ENCODE measurements around the gene MACC1.
"Not testable (repeated sequence)": the region's sequence is repeated elsewhere in the genome, so short reads cannot be mapped to it uniquely, and the experiment has no call there.

Gene MACC1

DNA sequence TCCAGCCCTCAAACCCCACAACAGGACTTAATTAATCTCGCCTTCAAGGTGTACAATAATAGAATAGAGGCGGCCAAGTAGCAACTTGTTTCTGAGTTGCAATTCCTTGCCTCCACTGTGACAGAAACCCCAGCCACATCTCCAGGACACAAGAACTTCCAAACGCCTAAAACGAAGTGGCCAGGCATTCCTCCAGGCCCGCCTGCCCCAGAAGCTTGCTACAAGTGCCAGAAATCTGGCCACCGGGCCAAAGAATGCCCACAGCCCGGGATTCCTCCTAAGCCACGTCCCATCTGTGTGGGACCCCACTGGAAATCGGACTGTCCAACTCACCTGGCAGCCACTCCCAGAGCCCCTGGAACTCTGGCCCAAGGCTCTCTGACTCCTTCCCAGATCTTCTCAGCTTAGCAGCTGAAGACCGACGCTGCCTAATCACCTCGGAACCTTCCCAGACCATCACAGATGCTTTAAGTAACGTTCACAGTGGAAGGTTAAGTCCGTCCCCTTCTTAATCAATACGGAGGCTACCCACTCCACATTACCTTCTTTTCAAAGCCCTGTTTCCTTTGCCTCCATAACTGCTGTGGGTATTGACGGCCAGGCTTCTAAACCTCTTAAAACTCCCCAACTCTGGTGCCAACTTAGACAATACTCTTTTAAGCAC is 94.4 kb downstream of the MACC1 start:
- DNase-seq, result not testable (repeated sequence)

DNA sequence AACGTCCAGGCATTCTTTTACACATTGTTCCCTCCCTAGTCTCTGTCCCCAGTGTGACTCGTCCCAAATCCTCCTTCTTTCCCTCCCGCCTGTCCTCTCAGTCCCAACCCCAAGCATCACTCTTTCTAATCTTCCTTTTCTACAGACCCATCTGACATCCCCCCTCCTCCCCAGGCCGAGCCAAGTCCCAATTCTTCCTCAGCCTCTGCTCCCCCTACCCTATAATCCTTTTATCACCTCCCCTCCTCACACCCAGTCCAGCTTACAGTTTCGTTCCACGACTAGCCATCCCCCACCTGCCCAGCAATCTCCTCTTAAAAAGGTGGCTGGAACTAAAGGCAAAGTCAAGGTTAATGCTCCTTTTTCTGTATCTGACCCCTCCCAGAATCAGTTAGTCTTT is 95.1 kb downstream of the MACC1 start:
- DNase-seq, result no peak

GRCh38 chr7:20121404-20121803 is 95.8 kb downstream of the MACC1 start:
- DNase-seq, result no peak

- DNase-seq, result not testable (repeated sequence)
These were observed 96.5 kb downstream of the MACC1 start for GRCh38 chr7:20120611-20121168.

GRCh38 chr7:20116869-20117268 is 100.3 kb downstream of the MACC1 start:
- DNase-seq, result no peak

- no peak for DNase-seq
These were observed 102.7 kb downstream of the MACC1 start for GRCh38 chr7:20114468-20114867.

DNA sequence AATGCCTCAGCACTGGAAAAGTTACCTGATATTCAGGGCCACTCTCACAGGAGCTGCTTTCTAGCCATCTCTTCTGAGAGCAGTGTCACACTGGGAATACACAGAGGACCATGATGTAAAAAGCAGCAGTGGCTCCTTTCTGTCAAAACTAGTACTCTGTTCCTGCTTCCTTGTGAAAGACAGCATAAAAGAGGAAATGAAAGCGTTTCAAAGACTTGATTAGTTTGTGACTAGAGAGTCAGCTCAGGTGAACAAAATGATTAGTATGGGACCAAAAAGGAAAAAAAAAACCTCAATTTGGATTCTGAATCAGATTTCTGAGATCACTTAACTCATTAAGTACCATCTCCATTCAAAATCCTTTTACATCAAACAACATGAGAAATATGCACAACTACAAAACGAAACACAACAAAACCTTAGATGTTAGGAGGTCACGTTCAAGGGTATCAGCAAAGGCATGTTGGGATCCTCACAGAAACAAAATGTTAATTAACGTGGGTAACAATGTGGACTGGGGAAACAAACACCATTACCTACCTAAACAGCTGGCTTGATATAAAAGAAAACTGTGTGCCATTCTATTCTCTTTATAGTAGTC is 103.7 kb downstream of the MACC1 start:
- no peak for DNase-seq

- DNase-seq, result no peak
These were observed 104.5 kb downstream of the MACC1 start for GRCh38 chr7:20112696-20113095.

- DNase-seq, result no peak
These were observed 105.2 kb downstream of the MACC1 start for GRCh38 chr7:20111821-20112542.

DNA sequence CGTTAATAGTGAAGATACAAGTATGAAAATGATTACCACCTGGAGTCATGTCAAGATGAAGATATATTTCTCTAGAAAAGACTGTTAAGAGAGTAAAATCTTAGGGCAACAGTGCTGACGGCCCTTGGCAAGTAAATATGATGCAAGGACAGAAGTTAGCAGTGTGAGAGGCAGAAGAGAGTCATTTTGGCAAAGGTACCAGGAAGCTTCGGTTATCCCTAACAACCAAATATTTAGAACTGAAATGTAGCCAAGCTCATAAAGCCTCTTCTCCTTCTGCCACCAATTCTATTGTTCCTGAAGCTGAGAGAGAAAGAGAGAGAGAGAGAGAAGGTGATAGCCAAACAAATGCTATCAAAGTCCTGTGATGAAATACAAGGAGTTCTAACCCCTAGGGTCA is 109.6 kb downstream of the MACC1 start:
- DNase-seq, result no peak

GRCh38 chr7:20104696-20105095 is 112.5 kb downstream of the MACC1 start:
- no peak for DNase-seq

GRCh38 chr7:20102982-20103381 is 114.2 kb downstream of the MACC1 start:
- DNase-seq, result no peak

DNA sequence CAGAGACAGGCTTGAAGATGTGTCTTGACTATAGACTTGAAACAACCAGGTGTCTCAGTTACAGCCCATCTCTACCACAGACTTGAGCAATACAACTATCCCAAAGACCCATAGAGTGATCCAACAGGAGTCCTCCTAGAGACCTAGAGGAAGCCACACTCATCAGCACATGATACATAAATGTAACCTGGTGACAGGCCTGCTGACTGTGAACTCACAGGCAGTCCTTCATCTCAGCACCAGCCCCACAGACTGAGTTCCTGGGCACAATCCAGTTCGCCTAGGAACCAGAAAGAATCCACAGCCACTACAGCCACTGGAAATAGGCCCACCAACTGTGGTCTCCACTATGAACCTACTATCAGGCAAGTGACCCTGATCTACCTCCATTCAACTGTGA is 121.3 kb downstream of the MACC1 start:
- DNase-seq, result no peak

DNA sequence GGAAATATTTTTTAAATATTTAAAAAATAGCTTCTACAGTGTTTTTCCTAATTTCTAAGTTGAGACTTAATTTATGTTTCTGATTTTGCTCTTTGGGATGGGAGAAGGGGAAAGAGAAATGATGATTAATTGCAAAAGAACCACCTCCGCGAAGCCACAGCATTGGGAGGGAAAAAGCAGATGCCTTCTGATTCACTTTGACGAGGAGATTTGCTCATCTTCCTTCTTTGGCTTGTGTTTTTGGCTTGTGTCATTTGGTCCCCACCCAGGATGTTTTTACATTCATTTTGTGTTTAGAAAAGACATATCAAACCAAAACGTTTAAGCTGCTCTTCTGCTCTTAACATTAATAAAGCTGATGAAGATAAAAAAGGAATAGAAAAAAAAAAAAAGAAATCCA is 121.7 kb downstream of the MACC1 start:
- DNase-seq, result no peak

DNA sequence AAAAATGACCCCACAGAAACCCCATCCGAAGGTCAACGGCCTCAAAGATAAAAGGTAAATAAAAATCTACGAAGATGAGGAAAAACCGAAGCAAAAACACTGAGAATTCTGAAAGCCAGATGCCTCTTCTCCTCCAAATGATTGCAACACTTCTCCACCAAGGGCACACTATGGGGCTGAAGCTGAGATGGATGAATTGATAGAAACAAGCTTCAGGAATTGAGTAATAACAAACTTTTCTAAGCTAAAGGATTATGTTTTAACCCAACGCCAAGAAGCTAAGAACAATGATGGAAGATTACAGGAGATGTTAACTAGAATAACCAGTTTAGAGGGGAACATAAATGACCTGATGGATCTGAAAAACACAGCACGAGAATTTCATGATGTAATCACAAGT is 127.8 kb downstream of the MACC1 start:
- no peak for DNase-seq

DNA sequence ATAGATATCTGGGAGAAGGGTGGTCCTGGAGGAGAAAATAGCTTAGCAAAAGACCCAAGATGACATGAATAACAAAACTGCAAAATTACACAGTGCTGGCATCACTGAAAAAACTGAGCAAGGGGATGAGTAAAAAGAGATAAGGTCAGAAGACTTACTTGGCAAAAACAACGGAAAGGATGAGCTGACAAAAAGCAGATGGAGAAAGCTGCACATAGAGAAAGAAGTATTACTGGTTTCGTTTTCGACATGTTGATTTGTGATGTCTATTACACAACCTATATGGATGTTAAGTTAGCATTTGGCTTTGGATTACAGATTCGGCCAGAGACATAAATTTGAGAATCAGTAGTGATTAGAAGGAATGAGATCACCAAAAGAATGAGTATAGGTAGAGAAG is 132.1 kb downstream of the MACC1 start:
- DNase-seq, result no peak
